GM19452 (cell line): ENCODE results near the gene SNW1.
A peak's percentile ranks its signal among the peaks of the same experiment; 100 is the strongest.
"Not testable (repeated sequence)": the region's sequence is repeated elsewhere in the genome, so short reads cannot be mapped to it uniquely, and the experiment has no call there.

Experiments
- ATAC-seq: cut with Tn5 transposase; IDR thresholded peaks from one replicate; pipeline ENCODE4 v1.9.1; 2021; ENCODE audit not compliant: unreplicated experiment

Gene SNW1

DNA sequence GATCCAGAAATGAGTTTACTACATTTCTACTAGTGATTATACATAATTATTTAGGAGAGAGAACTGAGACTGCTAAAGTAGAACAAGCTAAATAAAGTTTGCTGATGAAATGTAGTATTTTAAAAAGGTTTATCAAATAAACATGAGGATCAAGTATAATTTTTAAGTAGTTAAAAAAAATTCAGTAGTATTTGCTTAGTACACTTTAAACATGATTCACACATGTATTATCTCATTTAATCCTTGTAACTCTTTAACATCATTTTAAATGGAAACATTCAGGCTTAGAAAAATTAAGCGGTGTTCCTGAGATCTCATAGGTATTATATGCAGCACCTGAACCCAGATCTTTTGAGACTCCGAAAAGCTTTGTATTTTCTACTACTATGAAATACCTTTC is 8.7 kb downstream of the SNW1 start:
- no peak for ATAC-seq

- not testable (repeated sequence) for ATAC-seq
These were observed 13.5 kb downstream of the SNW1 start for GRCh38 chr14:77747425-77747824.

DNA sequence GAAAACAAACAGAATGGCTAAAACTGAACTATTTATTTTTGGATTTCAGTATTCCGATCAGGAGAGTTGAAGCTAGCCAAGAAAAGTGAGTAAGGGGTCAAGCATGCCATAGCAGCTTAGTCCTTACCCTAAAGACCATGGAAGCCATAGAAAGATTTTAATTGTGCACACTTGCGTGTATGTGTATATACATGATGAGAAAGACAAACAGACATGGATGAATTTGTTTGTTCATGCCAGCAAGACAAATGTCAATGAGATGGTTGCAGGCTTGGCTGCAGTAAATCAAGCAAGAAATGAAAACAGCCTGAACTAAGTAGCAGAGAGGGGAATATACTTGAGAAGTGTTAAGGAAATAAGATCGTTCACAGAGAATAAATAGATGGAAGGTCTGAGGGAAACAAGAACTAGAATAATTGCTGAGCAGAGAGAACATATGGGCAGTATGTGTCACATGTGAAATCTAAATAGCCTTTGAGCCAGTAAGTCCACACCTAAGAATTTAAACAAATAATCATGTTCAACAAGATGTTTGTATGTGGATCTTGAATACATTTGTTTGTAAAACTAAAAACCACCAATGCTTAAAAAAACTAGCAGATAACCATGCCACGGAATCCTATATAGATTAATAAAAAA is 14.8 kb downstream of the SNW1 start:
- no peak for ATAC-seq

GRCh38 chr14:77741438-77741837 is 19.5 kb downstream of the SNW1 start:
- no peak for ATAC-seq

- ATAC-seq, result no peak
These were observed 22.3 kb downstream of the SNW1 start for GRCh38 chr14:77738559-77739250.

DNA sequence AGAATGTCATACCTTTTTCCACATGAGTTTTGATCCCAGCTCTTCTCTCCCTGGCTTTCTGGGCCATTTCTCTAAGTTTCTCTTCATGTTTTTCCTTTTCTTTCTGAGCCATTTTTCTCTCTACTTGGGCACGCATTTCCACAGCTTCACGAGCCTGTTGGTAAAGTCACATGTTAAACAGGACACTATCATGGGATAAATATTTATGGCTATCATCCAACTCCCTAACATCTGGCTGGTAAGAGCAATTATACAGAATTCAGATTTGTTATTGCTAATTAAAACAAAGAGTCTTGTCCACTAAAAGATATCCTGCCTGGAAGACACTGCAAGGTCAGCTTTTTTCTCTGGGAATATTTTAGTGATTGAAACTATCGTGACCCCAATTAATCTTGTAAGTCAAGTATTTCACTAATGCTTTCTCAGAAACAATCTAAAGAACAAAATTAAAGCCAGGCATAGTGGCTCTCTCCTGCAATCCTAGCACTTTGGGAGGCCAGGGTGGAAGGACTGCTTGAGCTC is 29.9 kb downstream of the SNW1 start:
- ATAC-seq, result no peak

- no peak for ATAC-seq
These were observed 38.7 kb downstream of the SNW1 start for GRCh38 chr14:77722301-77722700.

GRCh38 chr14:77721437-77721836 is 39.5 kb downstream of the SNW1 start:
- ATAC-seq, result no peak

DNA sequence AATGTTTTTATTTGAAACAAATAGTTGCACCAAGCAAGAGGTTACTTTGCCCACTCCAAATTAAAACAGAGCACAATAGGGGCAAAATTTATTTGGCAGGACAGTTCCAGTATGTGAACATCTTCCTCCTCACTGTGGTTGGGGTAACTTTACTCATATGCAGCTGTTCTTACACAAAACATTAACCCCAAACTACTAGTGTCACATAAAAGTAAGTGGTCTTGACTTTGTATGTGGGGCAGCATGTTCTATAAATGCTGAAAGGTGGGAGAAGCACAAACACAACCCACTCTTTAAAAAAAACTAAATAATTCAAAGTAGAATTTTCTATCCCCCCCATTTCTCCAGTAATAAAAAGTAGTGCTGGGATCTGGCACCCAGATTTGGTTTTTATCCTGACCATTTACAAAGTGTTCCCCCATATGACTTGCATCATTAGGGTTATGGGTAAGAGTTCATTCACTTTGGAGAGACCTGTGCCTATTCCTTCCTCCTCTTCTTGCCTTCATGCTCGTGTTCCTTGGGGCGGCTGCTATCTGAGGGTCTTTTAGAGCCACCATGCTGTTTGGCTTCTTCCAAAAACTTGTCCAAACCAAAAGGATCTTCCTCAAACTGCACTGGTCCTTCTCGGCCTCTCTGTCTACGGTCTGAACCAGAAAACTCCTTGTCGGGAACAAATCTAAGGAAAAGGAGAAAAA is 43.2 kb downstream of the SNW1 start:
- no peak for ATAC-seq

- no peak for ATAC-seq
These were observed 46.0 kb downstream of the SNW1 start for GRCh38 chr14:77714926-77715325.

- ATAC-seq, result no peak
These were observed 50.6 kb downstream of the SNW1 start for GRCh38 chr14:77710364-77710763.

- no peak for ATAC-seq
These were observed 51.5 kb downstream of the SNW1 start for GRCh38 chr14:77709412-77709811.

DNA sequence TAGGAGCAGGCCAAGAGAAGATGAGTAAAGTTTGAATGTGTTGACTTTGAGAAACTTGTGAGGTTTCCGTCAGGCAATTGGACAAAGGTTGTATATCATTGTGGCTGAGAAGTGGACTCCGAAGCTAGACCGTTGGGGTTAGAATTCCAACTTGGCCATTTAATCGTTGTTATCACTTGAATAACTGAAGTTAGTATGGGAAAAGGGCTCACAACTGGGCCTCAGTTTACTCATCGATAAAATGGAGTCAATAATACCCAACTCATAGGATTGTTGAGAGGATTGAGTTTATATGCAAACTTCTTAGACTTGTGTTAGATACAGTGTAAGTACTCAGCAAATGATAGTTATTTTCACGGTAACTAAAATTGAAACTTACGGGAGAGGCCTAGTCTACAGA is 52.2 kb downstream of the SNW1 start:
- no peak for ATAC-seq

DNA sequence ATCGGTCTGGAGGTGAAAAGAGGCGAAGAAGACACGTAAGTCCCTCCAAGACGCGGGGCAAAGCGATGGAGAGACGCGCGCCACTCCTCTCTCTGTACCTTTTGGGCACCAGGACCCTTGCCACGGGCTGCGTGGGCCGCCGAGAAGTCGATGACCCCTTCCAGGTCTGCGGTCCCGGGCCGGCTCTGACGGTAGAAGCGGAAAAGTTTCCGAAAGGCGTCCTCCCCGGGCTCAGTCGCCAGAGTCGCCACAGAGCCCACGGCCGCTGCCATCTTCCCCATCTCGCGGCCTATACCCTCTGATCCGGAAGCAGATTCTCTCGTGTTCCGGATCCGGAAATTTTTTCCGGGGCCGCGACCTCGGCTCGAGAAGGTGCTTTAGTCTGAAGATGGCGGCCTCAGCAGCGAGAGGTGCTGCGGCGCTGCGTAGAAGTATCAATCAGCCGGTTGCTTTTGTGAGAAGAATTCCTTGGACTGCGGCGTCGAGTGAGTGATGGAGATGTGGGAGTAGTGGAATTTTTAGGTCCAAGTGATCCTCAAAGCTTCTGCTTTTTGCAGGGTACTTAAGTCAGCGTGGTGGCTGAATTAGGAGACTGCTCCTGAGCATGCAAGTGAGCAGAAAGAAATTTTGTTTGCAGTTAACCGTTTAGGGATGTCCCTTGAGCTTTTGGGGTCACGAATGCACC is 53.1 kb downstream of the SNW1 start, which contains the start of the genes ALKBH1 and SLIRP:
Gene ALKBH1 (minus strand): TSS at position 300 of the 685 bp plus-strand sequence. CDS start 19 bp downstream, at position 281.
Gene SLIRP (plus strand): TSS at position 380 of the 685 bp plus-strand sequence. CDS start 9 bp downstream, at position 389.
- ATAC-seq, result peak; percentile 99

DNA sequence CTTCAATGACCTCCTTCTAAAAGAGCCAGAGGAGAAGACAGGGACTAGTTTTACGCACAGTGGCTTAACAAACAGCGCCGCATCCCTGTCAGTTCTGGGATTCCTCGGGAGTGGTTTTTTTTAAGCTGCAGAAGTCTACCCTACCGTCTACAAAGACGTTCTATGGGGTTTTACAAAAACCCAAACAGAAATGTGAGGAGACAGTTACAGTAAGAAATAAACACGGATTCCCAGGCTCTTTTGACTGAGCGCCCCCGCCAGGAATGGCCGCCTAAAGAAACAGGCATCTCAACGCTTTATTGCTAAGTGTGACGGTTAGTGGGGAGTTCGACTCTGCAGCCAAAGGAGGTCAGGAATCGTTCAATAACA is 53.6 kb downstream of the SNW1 start:
- peak; percentile 27 for ATAC-seq

GRCh38 chr14:77691259-77691658 is 69.7 kb downstream of the SNW1 start:
- no peak for ATAC-seq

DNA sequence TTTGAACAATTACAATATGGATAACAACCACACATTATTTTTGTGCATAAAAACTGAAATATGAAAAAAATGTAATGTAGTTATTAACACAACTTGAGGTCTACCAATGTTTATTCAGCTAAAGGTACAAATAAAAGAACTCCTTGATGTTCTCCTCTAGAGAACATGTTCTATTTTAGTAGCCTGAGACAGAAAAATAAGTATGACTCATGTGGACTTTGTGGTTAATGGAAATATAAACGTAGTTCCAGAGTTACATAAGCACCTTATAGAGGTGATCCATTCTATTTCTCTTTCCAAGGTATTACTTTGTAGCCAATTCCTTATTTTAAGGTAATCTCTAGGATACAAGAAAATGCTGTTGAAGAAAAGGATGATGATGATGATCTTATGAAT is 78.8 kb downstream of the SNW1 start:
- no peak for ATAC-seq

DNA sequence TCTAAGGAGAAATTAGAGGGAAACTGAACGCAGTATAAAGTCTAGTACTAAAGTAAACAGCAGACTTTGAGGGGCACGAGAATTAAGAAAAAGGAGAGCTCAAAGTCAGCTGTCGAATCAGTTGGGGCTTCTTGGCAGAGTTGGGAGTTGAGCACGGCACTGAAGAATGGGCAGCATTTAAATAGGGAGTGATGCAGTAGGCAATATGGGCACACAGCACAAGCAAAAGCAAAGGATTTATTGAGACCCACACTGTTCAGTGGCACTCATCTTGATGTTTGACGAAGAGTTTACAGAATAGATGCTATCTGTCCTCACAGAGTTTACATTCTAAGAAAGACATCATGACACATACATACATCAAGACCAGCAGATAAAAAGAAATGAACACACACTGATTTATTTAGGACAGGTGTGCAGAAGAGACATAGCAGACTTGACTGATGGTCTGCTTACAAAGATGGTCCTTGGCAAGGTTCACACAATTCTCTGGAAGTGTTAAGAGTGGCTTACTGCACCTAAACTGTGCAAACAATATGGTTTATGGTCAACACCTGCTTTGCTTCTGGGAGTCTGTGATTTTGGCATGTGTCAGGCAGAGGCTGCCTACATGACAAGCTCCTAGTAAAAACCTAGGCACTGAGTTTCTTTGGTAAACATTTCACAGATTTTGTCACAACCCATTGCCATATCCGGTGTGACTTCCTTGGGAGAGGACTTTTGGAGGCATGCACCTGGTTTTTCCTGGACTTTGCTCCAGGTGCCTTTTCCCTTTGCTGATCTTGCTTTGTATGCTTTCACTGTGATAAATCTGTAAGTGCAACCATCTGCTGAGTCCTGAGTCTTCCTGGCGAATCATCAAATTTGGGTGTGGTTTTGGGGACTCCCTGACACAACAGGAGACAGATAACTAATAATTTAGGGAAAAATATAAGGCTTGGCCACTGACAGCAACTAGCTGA is 79.5 kb downstream of the SNW1 start:
- no peak for ATAC-seq

DNA sequence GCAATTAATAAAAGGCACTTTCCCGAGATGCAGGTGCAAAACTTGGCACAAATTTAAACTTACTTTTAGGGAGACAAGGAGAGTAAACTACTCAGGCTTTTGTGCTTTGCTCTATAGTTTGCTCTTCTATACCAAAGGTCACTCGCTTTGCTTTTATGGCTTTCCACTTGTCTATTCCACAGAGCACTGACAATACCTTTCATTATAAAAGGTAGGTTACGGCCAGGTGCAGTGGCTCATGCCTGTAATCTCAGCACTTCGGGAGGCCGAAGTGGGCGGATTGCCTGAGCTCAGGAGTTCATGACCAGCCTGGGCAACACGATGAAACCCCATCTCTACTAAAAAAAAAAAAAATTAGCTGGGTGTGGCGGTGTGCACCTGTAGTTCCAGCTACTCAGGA is 86.0 kb downstream of the SNW1 start:
- no peak for ATAC-seq

DNA sequence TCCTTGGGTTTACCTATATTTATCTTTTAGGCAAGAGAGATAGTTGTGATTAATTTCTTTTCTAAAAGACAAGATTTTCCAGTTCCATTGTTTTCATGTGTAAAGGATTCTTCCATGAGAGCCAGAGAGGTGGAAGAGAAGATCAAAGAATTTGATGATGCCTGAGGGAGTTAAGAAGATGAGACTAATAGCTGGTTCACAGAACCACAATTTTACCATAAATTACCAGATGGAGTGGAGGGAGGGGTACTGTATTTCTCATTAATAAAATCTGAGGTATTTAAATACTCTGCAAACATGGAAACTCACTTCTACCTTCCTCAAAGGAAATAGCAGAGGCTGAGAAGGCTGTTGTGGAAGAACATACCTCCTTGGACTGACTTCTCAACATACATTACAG is 87.8 kb downstream of the SNW1 start:
- ATAC-seq, result no peak
